ENCODE data around the gene COL4A2.

The COL4A2 gene

DNA sequence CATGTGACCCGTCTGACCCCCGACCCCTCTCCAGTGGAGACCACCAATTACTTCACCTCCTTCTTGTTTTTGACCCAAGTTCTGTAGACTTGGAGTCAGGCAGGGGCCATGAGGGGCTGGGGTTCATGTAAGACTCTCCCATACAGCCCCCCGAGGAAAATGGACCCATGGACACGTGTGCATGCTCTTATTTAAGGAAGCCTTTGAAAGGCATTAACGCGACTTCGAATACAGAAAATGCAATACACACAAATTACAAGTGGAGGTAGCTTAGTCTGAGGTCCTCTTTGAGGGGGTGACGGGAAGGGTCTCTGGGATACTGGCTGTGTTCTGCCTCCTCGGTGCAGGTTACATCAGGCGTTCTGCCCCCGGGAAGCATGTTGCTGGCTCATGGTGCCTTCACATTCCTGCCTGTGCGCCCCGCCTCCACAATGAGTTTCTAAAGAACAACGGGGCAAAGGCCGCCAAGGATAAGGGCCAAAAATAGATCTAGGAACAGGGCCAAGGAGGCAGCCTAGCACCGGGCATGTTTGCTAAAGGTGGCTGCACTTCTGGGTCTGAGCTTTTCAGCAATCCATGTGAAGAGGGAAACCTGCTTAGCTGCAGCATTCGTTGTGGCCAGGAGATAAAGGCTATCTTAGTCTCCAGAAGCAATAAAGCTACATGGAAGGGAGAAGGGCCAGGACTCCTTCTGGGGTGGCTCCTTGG, 199.9 kb downstream of the COL4A2 start (continued):
- no peak for TF ChIP-seq ZNF830 (tag by site-specific recombination; IDR thresholded peaks at IDR 0.05; ENCODE audit: low read depth)

DNA sequence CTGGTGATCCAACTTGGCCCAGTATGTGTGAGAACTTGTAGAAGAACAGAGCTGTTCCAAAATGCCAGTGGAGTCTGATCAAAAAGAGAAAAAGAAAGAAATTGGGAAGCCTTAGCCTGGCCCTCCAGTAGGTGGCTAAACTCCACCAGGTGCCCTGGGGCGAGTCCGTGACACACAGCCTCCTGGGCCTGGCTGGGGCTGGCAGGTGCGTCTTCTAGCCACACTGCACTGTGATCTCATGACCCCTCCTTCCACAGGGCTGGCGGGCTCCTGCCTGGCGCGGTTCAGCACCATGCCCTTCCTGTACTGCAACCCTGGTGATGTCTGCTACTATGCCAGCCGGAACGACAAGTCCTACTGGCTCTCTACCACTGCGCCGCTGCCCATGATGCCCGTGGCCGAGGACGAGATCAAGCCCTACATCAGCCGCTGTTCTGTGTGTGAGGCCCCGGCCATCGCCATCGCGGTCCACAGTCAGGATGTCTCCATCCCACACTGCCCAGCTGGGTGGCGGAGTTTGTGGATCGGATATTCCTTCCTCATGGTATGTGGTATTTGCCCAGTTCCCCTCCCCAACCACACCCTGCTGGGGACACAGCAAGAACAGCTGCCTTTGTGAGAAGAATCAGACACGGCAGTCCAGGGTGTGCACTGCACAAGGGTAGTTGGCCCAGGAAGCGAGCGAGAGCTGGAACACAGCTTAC, 200.7 kb downstream of the COL4A2 start:
- Histone ChIP-seq H3K4me1 (ENCODE audit: control insufficient read depth, insufficient read depth, low read length) (peaks cover 2% of the 10 kb centered on the region; the same call in 1 of the 2 replicates), H3K4me3 (ENCODE audit: low read depth, low read length) (no peak overlapping the region), H3K9me3 (ENCODE audit: control insufficient read depth, insufficient read depth, low read depth, low read length) (no peaks in the 10 kb centered on the region), H3K36me3 (ENCODE audit: control insufficient read depth in 2 of 2, insufficient read depth in 1 of 2, low read length in 2 of 2) (peaks cover 0 to 60% of the 10 kb centered on the region in 2 experiments; a peak in 1 of 3 replicates), H3K27ac (ENCODE audit: extremely low read depth, low read depth, low read length) (no peak overlapping the region)
- CTCF ChIA-PET, result no interaction called here
- POLR2A ChIA-PET, result no interaction called here
- TF ChIP-seq ZNF19 (tag by site-specific recombination; IDR thresholded peaks at IDR 0.05; ENCODE audit: low read depth), result no peak
- peak; percentile 31; the same call in 1 of the 2 replicates for TF ChIP-seq ZIC2 (tag by site-specific recombination; IDR thresholded peaks at IDR 0.05)

DNA sequence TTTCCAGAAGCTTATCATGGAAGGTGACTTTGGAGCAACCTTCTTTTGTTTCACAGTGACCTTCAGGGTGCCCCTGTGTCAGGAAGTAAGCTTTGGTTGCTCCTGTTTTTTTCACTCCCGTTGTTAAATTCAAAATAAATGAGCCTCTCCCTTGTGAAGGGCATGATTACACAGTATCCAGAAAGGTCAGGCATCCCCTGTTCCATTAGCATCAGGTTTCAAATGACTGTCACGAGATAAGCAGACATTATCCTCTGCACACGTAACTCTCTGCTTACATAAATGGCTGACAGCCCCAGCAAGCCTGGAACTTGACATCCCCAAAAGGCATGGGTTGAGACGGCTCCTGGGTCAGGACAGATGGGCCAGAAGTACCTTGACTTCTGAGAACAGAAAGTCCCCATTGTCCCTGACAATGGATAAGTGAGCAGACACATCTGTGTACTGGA, 202.4 kb downstream of the COL4A2 start:
- peaks cover 2% of the 10 kb centered on the region; the same call in 1 of the 2 replicates for H3K4me1 ChIP-seq (ENCODE audit: control insufficient read depth, insufficient read depth, low read length)
- CTCF ChIA-PET, result no interaction called here

DNA sequence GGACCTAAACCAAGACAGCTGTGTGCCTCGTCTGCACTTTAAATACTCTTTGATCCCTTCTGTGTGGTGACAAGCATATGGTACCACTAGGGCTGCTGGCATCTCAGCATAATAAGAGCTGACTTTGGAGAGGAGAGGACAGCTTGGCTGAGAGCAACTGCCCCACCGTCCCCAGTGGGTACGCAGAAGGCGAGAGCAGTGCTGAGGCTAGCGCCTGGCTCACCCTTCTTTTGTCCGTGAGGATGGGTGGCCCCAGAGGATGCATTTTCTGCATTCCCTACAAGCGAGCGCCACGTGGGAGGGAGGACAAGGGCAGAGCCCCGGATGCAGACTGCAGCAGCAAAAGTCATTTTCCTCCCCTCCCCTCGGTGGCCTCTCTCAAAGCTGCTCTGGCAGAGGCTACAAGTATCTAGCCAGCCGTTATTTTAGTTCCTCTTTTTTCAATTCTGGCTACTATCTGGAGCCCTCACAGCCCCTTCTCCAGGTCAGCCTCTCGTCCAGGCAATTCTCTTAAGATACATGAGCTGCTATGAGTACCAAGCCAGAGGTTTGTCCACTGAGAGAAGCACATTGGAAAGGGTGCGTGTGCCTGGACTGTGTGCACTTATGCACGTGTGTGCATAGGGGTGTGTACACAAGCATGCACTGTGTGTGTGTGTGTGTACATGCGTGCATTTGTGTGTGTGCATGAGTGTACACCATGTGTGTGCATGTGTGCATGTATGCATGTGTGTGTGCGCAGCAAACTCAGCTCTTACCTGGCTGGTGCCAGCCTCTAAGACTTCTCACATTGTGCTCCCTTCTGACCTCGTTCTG, 203.1 kb downstream of the COL4A2 start:
- no peaks in the 10 kb centered on the region for H3K9me3 ChIP-seq (ENCODE audit: control insufficient read depth, insufficient read depth, low read depth, low read length)
- ChIA-PET POLR2A (no interaction called here), CTCF (no interaction called here)
- no peak overlapping the region for H3K27ac ChIP-seq (ENCODE audit: extremely low read depth, low read depth, low read length)
- H3K4me3 ChIP-seq (ENCODE audit: low read depth, low read length), result no peak overlapping the region
- peaks cover 0 to 50% of the 10 kb centered on the region in 2 experiments; a peak in 2 of 3 replicates for H3K36me3 ChIP-seq (ENCODE audit: control insufficient read depth in 2 of 2, insufficient read depth in 1 of 2, low read length in 2 of 2)
- peaks cover 2% of the 10 kb centered on the region; the same call in 1 of the 2 replicates for H3K4me1 ChIP-seq (ENCODE audit: control insufficient read depth, insufficient read depth, low read length)
- TF ChIP-seq ZNF311 (tag by site-specific recombination; IDR thresholded peaks at IDR 0.05; ENCODE audit: borderline replicate concordance) (no peak), ZNF664 (tag by site-specific recombination; IDR thresholded peaks at IDR 0.05) (no peak), ZFP41 (tag by site-specific recombination; IDR thresholded peaks at IDR 0.05; ENCODE audit: borderline replicate concordance) (no peak), ZNF544 (tag by site-specific recombination; IDR thresholded peaks at IDR 0.05) (no peak), TRIM28 (IDR thresholded peaks at IDR 0.05; ENCODE audit: borderline replicate concordance, low read length) (no peak), ZIC2 (tag by site-specific recombination; IDR thresholded peaks at IDR 0.05) (no peak), OSR2 (tag by site-specific recombination; IDR thresholded peaks at IDR 0.05) (no peak), SCRT1 (tag by site-specific recombination; IDR thresholded peaks at IDR 0.05; ENCODE audit: borderline replicate concordance) (no peak)
- TF ChIP-seq, protein P1, sequence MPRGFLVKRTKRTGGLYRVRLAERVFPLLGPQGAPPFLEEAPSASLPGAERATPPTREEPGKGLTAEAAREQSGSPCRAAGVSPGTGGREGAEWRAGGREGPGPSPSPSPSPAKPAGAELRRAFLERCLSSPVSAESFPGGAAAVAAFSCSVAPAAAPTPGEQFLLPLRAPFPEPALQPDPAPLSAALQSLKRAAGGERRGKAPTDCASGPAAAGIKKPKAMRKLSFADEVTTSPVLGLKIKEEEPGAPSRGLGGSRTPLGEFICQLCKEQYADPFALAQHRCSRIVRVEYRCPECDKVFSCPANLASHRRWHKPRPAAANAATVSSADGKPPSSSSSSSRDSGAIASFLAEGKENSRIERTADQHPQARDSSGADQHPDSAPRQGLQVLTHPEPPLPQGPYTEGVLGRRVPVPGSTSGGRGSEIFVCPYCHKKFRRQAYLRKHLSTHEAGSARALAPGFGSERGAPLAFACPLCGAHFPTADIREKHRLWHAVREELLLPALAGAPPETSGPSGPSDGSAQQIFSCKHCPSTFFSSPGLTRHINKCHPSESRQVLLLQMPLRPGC (tag by site-specific recombination; IDR thresholded peaks at IDR 0.05), result no peak
- TF ChIP-seq, protein P2, sequence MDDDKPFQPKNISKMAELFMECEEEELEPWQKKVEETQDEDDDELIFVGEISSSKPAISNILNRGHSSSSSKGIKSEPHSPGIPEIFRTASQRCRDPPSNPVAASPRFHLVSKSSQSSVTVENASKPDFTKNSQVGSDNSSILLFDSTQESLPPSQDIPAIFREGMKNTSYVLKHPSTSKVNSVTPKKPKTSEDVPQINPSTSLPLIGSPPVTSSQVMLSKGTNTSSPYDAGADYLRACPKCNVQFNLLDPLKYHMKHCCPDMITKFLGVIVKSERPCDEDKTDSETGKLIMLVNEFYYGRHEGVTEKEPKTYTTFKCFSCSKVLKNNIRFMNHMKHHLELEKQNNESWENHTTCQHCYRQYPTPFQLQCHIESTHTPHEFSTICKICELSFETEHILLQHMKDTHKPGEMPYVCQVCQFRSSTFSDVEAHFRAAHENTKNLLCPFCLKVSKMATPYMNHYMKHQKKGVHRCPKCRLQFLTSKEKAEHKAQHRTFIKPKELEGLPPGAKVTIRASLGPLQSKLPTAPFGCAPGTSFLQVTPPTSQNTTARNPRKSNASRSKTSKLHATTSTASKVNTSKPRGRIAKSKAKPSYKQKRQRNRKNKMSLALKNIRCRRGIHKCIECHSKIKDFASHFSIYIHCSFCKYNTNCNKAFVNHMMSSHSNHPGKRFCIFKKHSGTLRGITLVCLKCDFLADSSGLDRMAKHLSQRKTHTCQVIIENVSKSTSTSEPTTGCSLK (tag by site-specific recombination; IDR thresholded peaks at IDR 0.05), result no peak

More for the DNA sequence above, 202.4 kb downstream of the COL4A2 start:
- Histone ChIP-seq H3K4me3 (ENCODE audit: low read depth, low read length) (no peak overlapping the region), H3K27ac (ENCODE audit: extremely low read depth, low read depth, low read length) (no peak overlapping the region), H3K36me3 (ENCODE audit: control insufficient read depth in 2 of 2, insufficient read depth in 1 of 2, low read length in 2 of 2) (peaks cover 0 to 50% of the 10 kb centered on the region in 2 experiments; a peak in 2 of 3 replicates), H3K9me3 (ENCODE audit: control insufficient read depth, insufficient read depth, low read depth, low read length) (no peaks in the 10 kb centered on the region)
- TF ChIP-seq ZNF366 (tag by site-specific recombination; conservative IDR thresholded peaks at IDR 0.05) (peak; percentile 51), WT1 (tag by site-specific recombination; IDR thresholded peaks at IDR 0.05) (peak; percentile 94), ZNF341 (tag by site-specific recombination; IDR thresholded peaks at IDR 0.05; ENCODE audit: low read depth) (no peak), SP7 (tag by site-specific recombination; IDR thresholded peaks at IDR 0.05) (peak; percentile 89), ZNF626 (tag by site-specific recombination; IDR thresholded peaks at IDR 0.05) (no peak), OSR2 (tag by site-specific recombination; IDR thresholded peaks at IDR 0.05) (peak; percentile 96), ZNF426 (tag by site-specific recombination; IDR thresholded peaks at IDR 0.05) (no peak), ZNF394 (tag by site-specific recombination; IDR thresholded peaks at IDR 0.05; ENCODE audit: borderline replicate concordance) (no peak), ZNF791 (tag by site-specific recombination; IDR thresholded peaks at IDR 0.05) (no peak), ZNF24 (tag by site-specific recombination; IDR thresholded peaks at IDR 0.05) (0 out of 2 replicates have a peak, but pooled peaks have one; percentile 34), FEZF1 (tag by site-specific recombination; IDR thresholded peaks at IDR 0.05) (peak; percentile 78), SCRT2 (tag by site-specific recombination; IDR thresholded peaks at IDR 0.05) (0 out of 2 replicates have a peak, but pooled peaks have one; percentile 45), ZBTB17 (tag by site-specific recombination; IDR thresholded peaks at IDR 0.05) (0 out of 2 replicates have a peak, but pooled peaks have one; percentile 46), ZNF558 (tag by site-specific recombination; IDR thresholded peaks at IDR 0.05) (peak; percentile 95), ZNF660 (tag by site-specific recombination; IDR thresholded peaks at IDR 0.05) (no peak), ZNF629 (tag by site-specific recombination; IDR thresholded peaks at IDR 0.05) (peak; percentile 30; the same call in 1 of the 2 replicates), SETDB1 (IDR thresholded peaks at IDR 0.05; ENCODE audit: insufficient read length, low read length) (no peak)
- TF ChIP-seq, protein P3, sequence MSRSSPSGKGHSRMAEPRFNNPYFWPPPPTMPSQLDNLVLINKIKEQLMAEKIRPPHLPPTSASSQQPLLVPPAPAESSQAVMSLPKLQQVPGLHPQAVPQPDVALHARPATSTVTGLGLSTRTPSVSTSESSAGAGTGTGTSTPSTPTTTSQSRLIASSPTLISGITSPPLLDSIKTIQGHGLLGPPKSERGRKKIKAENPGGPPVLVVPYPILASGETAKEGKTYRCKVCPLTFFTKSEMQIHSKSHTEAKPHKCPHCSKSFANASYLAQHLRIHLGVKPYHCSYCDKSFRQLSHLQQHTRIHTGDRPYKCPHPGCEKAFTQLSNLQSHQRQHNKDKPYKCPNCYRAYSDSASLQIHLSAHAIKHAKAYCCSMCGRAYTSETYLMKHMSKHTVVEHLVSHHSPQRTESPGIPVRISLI (tag by site-specific recombination; IDR thresholded peaks at IDR 0.05), result peak; percentile 52; the same call in 1 of the 2 replicates
- TF ChIP-seq, protein P4, sequence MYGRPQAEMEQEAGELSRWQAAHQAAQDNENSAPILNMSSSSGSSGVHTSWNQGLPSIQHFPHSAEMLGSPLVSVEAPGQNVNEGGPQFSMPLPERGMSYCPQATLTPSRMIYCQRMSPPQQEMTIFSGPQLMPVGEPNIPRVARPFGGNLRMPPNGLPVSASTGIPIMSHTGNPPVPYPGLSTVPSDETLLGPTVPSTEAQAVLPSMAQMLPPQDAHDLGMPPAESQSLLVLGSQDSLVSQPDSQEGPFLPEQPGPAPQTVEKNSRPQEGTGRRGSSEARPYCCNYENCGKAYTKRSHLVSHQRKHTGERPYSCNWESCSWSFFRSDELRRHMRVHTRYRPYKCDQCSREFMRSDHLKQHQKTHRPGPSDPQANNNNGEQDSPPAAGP (tag by site-specific recombination; IDR thresholded peaks at IDR 0.05), result peak; percentile 91
- POLR2A ChIA-PET, result no interaction called here
